Adrenal gland (tissue), 5 donors: ENCODE results near the gene DKK2.

Experiments
- POLR2A ChIP-seq, 2 donors: fragments of 450-650 bp; IDR thresholded peaks; one replicate each; pipeline ENCODE4 v1.6.1; 2017; ENCODE audit warnings: antibody characterized with exemption in 2 of 2, mild to moderate bottlenecking in 2 of 2, moderate library complexity in 1 of 2
- TF ChIP-seq, protein P1 (sequence below), 6 experiments: fragments of 450-650 bp in 4 of 6; fragments of 200-600 bp in 2 of 6; sonication (generic) in 1 of 6; IDR thresholded peaks; 1 replicate in 5 of 6; 2 replicates in 1 of 6; pipeline versions ENCODE4 v1.5.1 to v1.8.0; 2016 to 2021; ENCODE audit warnings: antibody characterized with exemption in 6 of 6, mild to moderate bottlenecking in 2 of 6, moderate library complexity in 1 of 6
- donor health status: DM: no; HTN: no; CAD: no.

DNA sequence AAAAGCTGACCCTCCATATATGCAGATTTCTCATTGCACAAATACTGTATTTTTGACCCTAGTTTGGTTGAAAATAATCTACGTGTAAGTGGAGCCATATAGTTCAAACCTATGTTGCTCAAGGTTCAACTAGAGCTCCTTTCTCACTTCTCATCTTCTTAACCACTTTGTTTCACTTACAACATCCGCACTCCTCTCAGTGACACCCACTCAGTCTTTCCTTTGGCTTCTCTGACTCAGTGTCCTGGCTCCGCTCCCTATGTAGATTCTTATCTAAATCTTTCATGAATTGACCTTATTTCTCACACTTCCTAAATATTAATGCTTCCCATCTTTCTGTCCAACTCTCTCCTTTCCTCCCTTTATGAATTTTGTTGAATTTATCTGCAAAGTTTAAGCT, 32.9 kb upstream of the DKK2 start:
- TF ChIP-seq, protein P1, sequence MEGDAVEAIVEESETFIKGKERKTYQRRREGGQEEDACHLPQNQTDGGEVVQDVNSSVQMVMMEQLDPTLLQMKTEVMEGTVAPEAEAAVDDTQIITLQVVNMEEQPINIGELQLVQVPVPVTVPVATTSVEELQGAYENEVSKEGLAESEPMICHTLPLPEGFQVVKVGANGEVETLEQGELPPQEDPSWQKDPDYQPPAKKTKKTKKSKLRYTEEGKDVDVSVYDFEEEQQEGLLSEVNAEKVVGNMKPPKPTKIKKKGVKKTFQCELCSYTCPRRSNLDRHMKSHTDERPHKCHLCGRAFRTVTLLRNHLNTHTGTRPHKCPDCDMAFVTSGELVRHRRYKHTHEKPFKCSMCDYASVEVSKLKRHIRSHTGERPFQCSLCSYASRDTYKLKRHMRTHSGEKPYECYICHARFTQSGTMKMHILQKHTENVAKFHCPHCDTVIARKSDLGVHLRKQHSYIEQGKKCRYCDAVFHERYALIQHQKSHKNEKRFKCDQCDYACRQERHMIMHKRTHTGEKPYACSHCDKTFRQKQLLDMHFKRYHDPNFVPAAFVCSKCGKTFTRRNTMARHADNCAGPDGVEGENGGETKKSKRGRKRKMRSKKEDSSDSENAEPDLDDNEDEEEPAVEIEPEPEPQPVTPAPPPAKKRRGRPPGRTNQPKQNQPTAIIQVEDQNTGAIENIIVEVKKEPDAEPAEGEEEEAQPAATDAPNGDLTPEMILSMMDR (IDR thresholded peaks at IDR 0.05) = no peak
- no peak for TF ChIP-seq POLR2A (IDR thresholded peaks at IDR 0.05)
